ENCODE data around the gene TEX35. TPM values are rescaled to one million over a fixed set of nuclear protein-coding genes. Genes with fewer than 3 reads are reported as not detected.
"Not testable (repeated sequence)": the region's sequence is repeated elsewhere in the genome, so short reads cannot be mapped to it uniquely, and the experiment has no call there.

TEX35 gene
- total RNA-seq, 1 donor from 2014 or later = not detected

GRCh38 chr1:178551307-178551706 lies 38.4 kb downstream of the TEX35 start:
- no peaks in the 10 kb centered on the region for H3K27me3 Mint-ChIP-seq (ENCODE audit: unreplicated experiment)
- TF ChIP-seq CTCF (IDR thresholded peaks at IDR 0.05) = no peak
- no peak overlapping the region for H3K4me3 Mint-ChIP-seq (ENCODE audit: unreplicated experiment)
- H3K27ac Mint-ChIP-seq (ENCODE audit: unreplicated experiment) = no peak overlapping the region
- peaks cover 12% of the 10 kb centered on the region for H3K36me3 Mint-ChIP-seq (ENCODE audit: unreplicated experiment)
- DNase-seq (ENCODE audit: extremely low spot score, unreplicated experiment) = no peak
- peaks cover 14% of the 10 kb centered on the region for H3K9me3 Mint-ChIP-seq (ENCODE audit: unreplicated experiment)
- H3K4me1 Mint-ChIP-seq (ENCODE audit: unreplicated experiment) = peaks cover 4% of the 10 kb centered on the region

GRCh38 chr1:178551940-178552339 lies 39.0 kb downstream of the TEX35 start:
- Mint-ChIP-seq H3K4me1 (ENCODE audit: unreplicated experiment) (peaks cover 4% of the 10 kb centered on the region), H3K27me3 (ENCODE audit: unreplicated experiment) (no peaks in the 10 kb centered on the region), H3K9me3 (ENCODE audit: unreplicated experiment) (peaks cover 14% of the 10 kb centered on the region), H3K27ac (ENCODE audit: unreplicated experiment) (no peak overlapping the region), H3K36me3 (ENCODE audit: unreplicated experiment) (peaks cover 12% of the 10 kb centered on the region), H3K4me3 (ENCODE audit: unreplicated experiment) (no peak overlapping the region)
- no peak for TF ChIP-seq CTCF (IDR thresholded peaks at IDR 0.05)
- no peak for DNase-seq (ENCODE audit: extremely low spot score, unreplicated experiment)

GRCh38 chr1:178552856-178553255 lies 39.9 kb downstream of the TEX35 start:
- TF ChIP-seq CTCF (IDR thresholded peaks at IDR 0.05) = no peak
- peaks cover 14% of the 10 kb centered on the region for H3K9me3 Mint-ChIP-seq (ENCODE audit: unreplicated experiment)
- H3K27ac Mint-ChIP-seq (ENCODE audit: unreplicated experiment) = no peak overlapping the region
- no peak overlapping the region for H3K4me3 Mint-ChIP-seq (ENCODE audit: unreplicated experiment)
- peak; percentile 73 for DNase-seq (ENCODE audit: extremely low spot score, unreplicated experiment)
- no peaks in the 10 kb centered on the region for H3K27me3 Mint-ChIP-seq (ENCODE audit: unreplicated experiment)
- H3K4me1 Mint-ChIP-seq (ENCODE audit: unreplicated experiment) = peaks cover 4% of the 10 kb centered on the region
- H3K36me3 Mint-ChIP-seq (ENCODE audit: unreplicated experiment) = peaks cover 12% of the 10 kb centered on the region

- DNase-seq (ENCODE audit: extremely low spot score, unreplicated experiment) = peak; percentile 2
- not testable (repeated sequence) for H3K27ac Mint-ChIP-seq (ENCODE audit: unreplicated experiment); H3K4me1 Mint-ChIP-seq (ENCODE audit: unreplicated experiment); H3K4me3 Mint-ChIP-seq (ENCODE audit: unreplicated experiment); H3K36me3 Mint-ChIP-seq (ENCODE audit: unreplicated experiment); H3K27me3 Mint-ChIP-seq (ENCODE audit: unreplicated experiment)
- H3K9me3 Mint-ChIP-seq (ENCODE audit: unreplicated experiment) = peaks cover 14% of the 10 kb centered on the region
These were observed 41.4 kb downstream of the TEX35 start for GRCh38 chr1:178554351-178554750.

- H3K36me3 Mint-ChIP-seq (ENCODE audit: unreplicated experiment); H3K4me3 Mint-ChIP-seq (ENCODE audit: unreplicated experiment); H3K27ac Mint-ChIP-seq (ENCODE audit: unreplicated experiment); DNase-seq (ENCODE audit: extremely low spot score, unreplicated experiment); H3K4me1 Mint-ChIP-seq (ENCODE audit: unreplicated experiment); H3K27me3 Mint-ChIP-seq (ENCODE audit: unreplicated experiment): not testable (repeated sequence)
- peaks cover 14% of the 10 kb centered on the region for H3K9me3 Mint-ChIP-seq (ENCODE audit: unreplicated experiment)
These were observed 42.7 kb downstream of the TEX35 start for GRCh38 chr1:178555613-178556012.

GRCh38 chr1:178558816-178559215 lies 45.9 kb downstream of the TEX35 start:
- not testable (repeated sequence) for H3K27me3 Mint-ChIP-seq (ENCODE audit: unreplicated experiment); H3K36me3 Mint-ChIP-seq (ENCODE audit: unreplicated experiment); H3K4me3 Mint-ChIP-seq (ENCODE audit: unreplicated experiment); H3K4me1 Mint-ChIP-seq (ENCODE audit: unreplicated experiment); H3K27ac Mint-ChIP-seq (ENCODE audit: unreplicated experiment)
- DNase-seq (ENCODE audit: extremely low spot score, unreplicated experiment) = peak; percentile 27
- H3K9me3 Mint-ChIP-seq (ENCODE audit: unreplicated experiment) = peaks cover 11% of the 10 kb centered on the region

GRCh38 chr1:178560871-178561376 lies 48.0 kb downstream of the TEX35 start:
- no peak overlapping the region for H3K27ac Mint-ChIP-seq (ENCODE audit: unreplicated experiment)
- DNase-seq (ENCODE audit: extremely low spot score, unreplicated experiment) = peak; percentile 30
- no peaks in the 10 kb centered on the region for H3K9me3 Mint-ChIP-seq (ENCODE audit: unreplicated experiment)
- no peaks in the 10 kb centered on the region for H3K4me1 Mint-ChIP-seq (ENCODE audit: unreplicated experiment)
- no peaks in the 10 kb centered on the region for H3K36me3 Mint-ChIP-seq (ENCODE audit: unreplicated experiment)
- no peak overlapping the region for H3K4me3 Mint-ChIP-seq (ENCODE audit: unreplicated experiment)
- no peaks in the 10 kb centered on the region for H3K27me3 Mint-ChIP-seq (ENCODE audit: unreplicated experiment)
- no peak for TF ChIP-seq CTCF (IDR thresholded peaks at IDR 0.05)
